Stimulated activated CD8-positive, alpha-beta memory T cell treated with anti-CD3 and anti-CD28 coated beads, Interleukin-12 subunit alpha, Interleukin-12 subunit beta, amount 100 ng/mL, for 4 hours (primary cell): ENCODE measurements around the gene PPA1.
"Not testable (repeated sequence)": the region's sequence is repeated elsewhere in the genome, so short reads cannot be mapped to it uniquely, and the experiment has no call there.

Source experiments
- DNase-seq: peaks from one replicate; pipeline ENCODE4 v3.0.0-alpha.2; 2020; ENCODE audit warnings: low read depth

PPA1 gene

DNA sequence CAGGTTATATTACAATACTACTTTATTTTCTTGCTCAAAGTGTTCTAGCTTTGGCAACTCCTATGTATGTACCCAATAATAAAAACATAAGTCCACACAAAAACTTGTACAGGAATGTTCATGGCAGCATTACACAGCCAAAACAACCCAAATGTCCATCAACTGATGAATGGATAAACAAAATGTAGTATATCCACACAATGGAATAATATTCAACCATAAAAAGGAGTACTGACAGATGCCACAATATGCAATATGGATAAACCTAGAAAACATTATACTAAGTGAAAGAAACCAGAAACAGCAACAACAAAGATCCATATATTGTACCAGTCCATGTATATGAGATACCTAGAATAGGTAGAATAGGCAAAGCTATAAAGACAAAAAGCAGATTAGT is 21.0 kb downstream of the PPA1 start:
- no peak for DNase-seq

DNA sequence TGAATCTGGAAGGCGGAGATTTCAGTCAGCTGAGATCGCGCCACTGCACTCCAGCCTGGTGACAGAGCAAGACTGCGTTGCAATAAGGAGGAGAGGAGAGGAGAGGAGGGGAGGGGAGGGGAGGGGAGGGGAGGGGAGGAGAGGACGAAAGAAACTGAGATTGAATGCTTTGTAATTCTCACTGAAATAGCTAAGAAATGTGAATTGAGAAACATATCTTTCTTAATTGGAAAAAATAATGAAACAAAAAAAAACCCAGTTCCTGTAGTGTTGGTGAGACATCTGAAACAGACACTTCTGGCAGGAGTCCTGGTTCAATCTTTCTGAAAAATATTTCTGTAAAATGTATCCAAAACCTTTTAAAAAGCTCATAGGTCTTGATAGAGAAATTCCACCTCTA is 26.5 kb downstream of the PPA1 start:
- DNase-seq, result no peak

DNA sequence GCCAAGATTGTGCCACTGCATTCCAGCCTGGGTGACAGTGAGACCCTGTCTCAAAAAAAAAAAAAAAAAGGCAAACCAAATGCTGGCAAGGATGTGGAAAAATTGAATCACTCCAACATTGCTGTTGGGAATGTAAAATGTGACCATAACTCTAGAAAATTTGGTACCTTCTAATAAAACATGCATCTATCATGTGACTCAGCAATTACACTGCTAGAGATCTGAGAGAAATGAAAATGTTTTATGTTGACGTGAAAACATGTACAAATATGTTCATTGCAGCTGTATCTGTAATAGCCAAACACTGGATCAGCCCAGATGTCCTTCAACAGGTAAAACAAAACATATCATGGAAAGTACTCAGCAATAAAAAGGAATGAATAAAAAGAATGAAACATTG is 32.1 kb downstream of the PPA1 start:
- no peak for DNase-seq

DNA sequence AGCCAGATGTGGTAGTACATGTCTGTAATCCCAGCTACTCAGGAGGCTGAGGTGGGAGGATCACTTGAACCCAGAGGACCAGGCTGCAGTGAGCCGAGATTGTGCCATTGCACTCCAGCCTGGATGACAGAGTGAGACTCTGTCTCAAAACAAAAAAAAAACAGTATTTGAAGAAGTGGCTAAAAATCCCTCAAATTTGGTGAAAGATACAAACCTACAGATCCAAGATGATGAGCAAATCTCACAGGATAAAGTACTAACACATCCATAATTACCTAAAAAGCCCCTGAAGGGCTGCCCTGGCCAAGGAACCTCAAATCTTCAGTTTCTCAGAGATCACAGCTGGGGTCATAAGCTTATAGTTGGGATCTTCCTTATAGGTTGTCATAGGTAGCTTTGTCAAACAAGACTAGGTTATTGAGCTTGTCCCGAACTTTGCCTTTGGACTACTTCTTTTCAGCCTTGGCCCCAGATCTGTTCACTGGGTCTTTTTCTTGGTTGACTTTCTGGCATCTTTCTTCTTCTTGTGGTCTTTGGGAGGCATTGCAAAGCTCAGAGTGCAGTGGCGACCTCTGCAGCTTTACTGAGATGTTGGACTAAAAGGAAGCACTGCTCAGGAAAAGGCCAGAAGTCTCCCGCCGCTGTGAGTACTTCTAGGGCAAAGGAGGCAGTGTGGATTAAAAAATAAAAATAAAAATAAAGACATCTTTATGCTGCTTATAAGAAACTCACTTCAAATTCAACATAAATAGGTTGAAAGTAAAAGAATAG is 34.3 kb downstream of the PPA1 start:
- DNase-seq, result no peak

DNA sequence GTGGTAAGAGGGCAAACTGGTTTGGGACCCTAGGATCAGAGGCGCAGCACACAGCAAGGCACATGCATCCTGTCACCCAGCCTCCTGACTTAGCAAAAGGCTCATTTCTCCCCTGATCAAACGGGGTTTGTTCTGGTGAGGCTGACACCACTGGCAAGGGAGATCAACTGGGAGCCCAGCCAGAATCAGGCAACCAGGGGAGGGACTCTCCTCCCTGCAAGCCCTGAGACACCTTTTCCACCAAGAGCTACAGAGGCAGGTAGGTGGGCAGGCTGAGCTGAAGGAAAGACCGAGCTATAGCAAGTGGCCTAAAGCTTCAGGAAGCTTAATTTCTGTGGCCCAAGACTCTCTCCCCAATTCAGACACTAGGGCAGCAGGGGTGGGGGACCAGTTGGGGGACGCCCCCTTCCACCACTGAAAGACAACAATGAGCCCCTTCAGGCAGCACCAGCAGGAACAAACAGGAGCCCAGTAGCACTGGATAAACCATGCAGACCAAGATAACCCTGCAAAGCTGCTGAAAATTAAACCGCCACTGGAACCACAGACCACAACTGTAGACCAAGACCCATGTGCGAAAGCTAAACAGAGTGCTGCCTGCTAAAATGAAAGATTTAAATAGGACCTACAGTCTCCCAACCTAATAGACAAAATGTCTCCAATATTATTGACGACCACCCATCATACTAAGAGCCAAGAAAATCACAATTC is 35.8 kb downstream of the PPA1 start:
- DNase-seq, result no peak

DNA sequence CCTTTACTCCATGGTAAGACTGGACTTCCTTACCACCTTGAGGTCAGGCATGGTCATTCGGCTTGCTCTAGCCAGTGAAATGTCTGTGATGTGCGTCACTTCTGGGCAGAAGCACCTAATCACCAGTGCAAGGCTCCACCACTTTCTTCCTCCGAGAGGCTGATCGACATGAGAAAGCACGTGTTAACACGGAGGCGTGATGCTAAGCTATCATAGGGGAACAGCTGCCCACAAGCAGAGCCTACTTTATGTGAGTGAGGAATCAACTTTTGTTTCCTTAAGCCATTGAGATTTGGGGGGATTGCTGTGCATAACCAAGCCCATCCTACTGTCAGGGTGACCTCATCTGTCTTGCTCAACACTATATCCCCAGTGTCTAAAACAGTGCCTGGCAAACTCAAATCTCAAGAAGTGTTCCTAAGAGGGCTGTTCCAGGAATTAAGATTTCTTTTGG is 39.8 kb downstream of the PPA1 start:
- DNase-seq, result no peak

DNA sequence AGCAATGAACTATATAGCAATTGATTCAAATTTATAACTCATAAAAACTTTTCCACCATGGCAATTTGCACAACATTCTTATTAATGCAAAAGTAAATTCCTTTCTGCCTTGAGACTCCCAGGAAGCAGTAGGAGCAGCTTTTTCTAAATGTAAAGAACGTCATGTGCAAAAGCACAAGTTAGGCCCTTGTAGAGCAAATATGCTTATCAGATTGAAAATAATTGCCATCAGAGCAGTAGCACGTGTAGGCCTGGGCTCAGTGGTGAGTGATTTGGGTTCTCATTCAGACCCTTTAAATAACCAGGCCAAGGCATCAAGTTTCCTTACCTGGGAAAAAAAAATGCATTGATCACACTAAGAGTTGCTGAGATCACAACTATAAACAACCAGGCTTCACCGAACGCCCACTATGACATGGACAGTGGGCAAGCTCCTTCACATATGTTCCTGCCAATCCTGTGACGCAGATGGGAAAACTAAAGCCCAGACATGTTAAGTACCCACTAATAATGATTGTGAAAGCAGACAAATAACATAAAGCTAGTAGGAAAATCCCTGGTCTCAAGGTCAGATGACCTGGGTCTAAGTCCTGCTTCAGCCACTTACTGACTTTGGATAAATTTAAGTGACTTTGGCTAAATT is 40.8 kb downstream of the PPA1 start:
- no peak for DNase-seq

DNA sequence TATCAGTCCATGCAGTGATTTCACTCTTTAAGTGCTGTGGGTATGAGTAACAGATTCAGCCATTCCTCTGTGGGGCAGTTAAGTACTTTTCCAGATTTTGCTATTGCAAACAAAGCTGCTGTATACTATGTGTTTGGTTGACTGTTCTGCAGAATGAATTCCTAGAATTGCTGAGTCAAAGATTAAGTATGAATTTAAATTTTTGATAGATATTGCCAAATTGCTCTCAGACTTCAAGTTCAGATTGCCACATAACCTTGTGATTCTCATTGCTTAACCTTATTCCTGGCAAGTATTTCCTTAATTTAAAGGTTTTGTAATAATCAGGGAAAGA is 41.3 kb downstream of the PPA1 start:
- no peak for DNase-seq

DNA sequence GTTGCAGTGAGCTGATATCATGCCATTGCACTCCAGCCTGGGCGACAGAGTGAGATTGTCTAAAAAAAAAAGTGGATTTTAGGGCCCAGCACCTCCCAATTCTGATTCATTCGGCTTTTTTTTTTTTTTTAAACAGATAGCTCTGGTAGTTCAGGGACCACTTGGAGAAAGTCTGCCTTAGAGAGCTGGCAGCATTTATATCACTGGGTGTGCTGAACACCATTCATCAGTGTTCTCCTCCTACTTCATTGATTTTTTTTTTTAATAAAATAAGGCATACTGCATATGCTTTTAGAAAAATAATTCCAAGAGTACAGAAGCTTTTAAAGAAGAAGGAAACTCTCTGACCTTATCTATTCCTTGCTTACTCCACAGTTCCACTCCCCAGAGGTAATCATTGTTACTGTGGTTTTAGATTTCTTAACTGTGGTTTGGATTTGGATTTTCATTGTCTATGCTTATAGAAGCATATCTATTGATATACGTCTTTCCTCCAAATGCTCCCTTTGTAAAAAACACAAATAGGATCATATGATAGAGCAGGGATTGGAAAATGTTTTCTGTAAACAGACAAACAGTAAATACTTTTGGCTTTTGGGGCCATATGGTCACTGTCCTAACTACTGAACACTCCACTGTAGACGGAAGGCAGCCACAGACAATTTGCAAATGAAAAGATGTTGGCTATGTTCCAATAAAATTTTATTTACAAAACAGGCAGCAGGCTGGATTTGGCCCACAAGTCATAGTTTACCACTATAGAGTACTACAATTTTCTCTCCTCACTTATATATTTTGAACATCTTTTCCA is 41.9 kb downstream of the PPA1 start:
- no peak for DNase-seq

DNA sequence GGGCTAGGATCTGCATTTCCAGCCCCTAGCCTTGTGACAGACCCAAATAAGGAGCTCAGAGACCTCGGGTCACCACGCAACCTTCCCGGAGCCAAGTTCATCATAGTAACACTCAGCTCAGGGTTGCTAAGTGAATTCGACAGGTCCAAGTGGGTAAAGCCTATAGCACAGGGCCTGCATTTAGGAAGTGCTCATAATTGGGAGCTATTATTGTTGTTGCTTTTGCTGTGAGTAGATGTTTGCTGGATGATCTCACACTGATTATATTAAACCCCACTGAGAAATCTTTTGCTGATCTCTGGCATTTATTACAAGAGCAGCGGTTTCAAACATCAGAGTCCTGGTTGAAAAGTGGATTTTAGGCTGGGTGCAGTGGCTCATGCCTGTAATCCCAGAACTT is 42.6 kb downstream of the PPA1 start:
- DNase-seq, result no peak

DNA sequence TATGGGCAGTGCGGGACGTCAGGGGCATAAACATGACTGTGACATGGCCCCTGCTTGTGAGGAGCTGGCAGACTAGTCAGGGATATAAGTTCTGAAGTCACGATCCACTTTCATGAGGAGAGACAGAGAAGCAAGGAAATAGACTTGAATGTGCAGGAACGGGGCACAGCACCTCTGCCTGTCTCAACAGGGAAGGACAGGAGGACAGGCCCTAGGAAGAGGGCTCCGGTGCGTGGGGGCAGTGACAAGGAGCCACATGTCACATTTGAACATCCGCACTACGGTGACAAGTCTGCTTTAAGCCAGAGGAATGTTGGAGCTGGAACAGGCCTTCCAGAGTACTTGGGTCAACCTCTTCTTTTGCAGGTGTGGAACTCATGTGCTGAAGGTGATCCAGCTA is 43.1 kb downstream of the PPA1 start:
- no peak for DNase-seq

DNA sequence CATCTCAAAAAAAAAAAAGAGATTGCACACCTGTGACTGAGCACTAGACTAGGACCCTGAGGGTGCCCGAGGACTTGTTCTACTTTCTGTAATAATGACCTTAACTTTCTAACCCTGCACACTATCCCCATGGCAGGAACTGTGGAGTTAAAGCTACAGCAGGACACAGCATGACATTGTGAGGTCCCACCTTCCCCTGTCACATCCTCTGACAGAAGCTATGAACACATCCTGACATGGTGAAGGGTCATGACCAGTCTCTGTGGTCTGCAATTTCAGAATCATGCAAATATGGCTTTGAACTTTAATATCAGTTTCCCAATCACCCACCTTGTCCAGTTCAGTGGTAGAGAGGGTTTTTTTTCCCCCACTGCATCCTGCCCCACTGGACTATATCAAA is 44.5 kb downstream of the PPA1 start:
- DNase-seq, result no peak

DNA sequence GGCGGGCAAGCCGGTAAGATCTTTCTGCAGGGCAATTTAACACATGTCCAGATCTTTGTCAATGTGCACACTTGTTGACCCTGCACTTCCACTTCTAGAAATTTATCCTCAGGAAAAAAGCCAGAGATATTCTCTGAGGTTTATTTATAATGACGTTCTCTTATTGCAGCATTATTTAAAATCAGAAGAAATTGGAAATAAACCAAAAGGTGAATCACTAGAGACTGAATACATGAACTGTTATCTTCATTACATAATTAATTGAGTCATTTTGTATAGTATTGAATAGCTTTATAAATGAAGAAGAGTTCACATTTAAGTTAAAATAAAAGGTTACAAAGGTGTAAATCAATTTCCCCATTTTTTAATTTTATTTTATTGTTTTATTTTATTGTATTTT is 46.7 kb downstream of the PPA1 start:
- no peak for DNase-seq

DNA sequence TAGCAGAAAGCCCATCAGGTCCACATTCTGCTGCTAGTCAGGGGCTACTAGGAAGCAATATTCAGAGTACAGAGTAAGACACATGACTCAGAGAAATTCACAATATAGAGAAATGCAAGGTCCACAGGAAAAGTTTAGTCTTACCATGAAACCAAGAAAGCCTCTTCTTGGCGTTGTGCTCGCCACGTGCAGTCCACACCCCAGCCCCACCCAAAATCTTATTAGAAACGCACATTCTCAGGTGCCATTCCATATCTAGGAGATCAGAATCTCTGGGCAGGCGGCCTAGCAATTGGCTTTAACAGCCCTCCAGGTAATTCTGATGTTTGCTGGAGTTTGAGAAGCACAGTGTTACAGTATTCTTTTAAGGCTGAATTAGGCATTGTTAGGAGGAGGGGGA is 47.1 kb downstream of the PPA1 start:
- DNase-seq, result no peak

DNA sequence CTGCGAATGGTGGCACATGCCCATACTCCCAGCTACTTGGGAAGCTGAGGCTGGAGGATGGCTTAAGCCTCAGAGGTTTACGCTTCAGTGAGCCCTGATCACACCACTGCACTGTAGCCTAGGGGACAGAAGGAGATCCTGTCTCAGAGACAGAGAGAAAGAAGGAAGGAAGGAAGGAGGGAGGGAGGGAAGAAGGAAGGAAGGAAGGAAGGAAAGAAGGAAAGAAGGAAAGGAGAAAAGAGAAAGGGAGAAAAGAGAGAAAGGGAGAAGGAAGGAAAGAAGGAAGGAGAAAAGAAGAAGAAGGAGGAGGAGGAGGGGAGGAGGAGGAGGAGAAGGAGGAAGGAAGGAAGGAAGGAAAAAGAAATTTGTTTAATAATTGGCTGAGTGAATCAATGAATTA is 49.9 kb downstream of the PPA1 start:
- DNase-seq, result no peak

DNA sequence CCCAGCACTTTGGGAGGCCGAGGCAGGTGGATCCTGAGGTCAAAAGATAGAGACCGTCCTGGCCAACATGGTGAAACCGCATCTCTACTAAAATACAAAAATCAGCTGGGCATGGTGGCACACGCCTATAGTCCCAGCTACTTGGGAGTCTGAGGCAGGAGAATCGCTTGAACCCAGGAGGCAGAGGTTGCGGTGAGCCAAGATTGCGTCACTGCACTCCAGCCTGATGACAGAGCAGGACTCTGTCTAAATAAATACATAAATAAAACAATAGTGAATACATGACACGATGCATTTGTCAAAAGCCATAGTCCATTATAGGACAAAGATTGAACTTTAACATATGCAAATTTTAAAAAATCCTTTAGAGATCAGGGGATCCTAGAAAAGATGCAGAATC is 54.0 kb downstream of the PPA1 start:
- not testable (repeated sequence) for DNase-seq

DNA sequence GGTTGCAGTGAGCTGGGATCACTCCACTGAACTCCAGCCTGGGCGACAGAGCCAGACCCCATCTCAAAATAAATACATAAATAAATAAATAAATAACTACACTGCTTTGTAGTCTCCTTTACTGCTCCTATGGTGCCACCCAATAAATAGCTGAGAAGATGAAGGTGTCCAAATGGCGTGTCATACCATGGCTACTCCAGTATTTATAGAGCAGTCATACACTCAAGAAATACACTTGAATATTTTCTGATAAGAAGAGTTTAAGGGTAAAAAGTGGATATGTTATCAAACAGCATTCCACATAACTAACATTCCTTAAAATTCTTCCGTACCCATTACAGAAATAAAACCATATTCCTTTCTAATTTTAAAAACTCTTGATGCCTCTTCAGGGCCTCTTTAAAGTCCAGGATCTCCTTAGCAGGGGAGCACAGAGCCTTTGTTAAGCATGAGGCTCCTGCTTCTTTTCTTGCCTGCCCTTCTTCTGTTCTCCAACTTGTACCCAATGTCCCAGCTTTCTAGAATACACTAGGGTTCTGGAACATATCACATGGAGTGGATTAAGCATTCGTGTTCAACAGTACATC is 55.0 kb downstream of the PPA1 start:
- no peak for DNase-seq

DNA sequence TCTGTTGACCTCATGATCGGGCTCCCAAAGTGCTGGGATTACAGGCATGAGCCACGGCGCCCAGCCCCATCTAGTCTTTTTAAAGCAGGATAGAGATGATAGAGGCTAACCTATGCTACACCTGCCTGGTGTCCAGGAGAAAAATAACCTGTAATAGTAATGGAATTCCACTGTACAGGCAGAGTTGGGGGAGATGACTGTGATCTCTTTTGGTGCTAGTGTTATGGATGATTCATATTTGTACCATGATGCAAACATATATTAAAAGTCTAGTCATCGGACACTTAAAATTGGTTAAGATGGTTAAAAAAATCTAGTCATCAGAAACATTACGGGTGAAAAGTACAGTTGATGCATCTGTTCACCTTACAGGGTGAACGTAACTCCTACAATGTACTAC is 56.8 kb downstream of the PPA1 start:
- no peak for DNase-seq

DNA sequence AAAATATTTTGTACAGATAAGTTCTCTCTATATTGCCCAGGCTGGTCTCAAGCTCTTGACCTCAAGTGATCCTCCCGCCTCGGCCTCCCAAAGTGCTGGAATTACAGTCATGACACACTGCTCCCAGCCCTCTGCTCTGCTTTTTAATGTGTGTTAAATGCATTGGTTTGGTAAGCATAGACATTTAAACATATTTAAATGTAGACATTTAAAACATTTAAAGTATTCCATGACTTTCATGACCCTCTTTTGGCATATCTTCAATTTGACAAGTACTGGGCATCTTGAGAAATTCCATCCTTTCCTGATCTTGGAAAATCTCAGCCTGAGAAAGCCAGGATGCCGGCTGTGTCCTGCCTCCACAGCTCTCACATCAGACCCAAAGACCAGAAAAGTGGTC is 57.7 kb downstream of the PPA1 start:
- DNase-seq, result no peak

DNA sequence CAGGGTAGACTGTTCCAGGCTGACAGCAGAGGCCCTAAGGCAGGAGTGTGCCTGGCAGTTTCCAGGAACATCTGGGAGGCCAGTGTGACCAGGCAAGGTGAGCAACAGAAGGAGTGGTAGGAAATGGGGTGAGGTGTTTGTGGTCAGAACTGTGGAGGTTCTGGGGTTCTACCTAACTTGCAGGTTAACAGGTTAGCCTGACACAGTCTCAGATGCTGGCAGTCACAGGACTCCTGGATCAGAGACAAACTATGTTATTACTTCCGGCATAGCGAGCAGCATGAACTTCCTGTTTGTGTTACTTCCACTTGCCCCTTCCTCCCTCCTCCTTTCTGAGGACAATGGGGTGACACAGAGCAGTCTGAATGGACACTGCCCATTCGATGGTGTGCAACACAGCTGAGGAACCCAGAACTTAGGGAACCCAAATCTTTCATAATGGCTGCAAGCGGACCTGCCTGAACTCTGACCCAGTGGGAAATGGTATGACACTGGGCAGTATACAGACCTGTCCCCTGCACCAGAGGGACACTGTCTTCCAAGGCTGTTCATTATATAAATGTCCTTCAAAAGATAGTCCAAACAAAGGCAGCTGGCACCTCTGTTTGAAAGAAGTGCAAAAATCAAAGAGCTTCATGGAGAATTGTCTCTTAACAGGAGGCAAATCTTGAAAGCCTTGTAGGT is 59.0 kb downstream of the PPA1 start:
- DNase-seq, result no peak

DNA sequence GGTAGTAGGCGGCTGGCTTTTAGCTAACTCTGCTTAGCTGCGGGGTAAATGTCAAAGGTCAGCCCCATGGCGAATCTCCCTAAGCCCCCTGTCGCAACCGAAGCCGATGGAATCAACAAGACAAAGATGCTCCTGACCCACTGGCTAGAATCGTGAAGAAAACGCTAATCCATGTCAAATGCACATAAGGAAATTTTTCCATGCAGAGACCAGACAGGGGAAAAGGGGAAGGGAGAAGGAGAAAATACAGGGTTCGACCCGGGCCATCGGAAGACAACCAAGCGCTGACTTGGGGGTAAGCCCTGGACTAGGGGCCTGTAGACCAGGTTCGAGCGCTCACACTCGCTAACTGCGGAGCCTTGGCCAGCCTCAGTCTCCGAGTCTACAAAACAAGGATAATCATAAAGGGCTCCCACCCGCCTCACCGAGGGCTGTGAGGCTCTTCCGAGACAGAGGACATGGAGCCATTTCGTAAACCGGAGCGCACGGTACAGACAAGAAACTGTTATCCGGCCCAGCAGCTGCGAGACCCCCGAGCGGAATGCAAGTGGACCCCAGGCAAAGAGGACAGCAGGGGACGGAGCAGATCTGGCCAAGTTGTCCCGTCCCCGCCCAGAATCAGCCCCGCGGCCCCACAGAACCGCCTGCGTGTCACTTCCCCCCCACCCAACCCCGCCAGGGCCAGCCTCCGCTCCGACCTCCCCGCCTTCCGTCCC is 63.4 kb downstream of the PPA1 start:
- no peak for DNase-seq
